A673 (cell line): Measurements from ENCODE around the gene CST2. TPM values are rescaled to one million over a fixed set of nuclear protein-coding genes. Genes with fewer than 3 reads are reported as not detected.
"Not testable (repeated sequence)": the region's sequence is repeated elsewhere in the genome, so short reads cannot be mapped to it uniquely, and the experiment has no call there.

Source experiments
- BruUV-seq: library from RNA; stranded (reverse); fragments of 400-500 nt; replicated peaks from 2 replicates; lab custom pipeline; 2021; lab: Mats Ljungman, UMichigan
- CTCF ChIA-PET: fragments of 300-600 bp; sonication (Branson Sonifier 250); formaldehyde crosslinking; loops from one replicate; lab custom pipeline; 2022; ENCODE audit warnings: antibody characterized with exemption; lab: Charles Lee
- POLR2A ChIA-PET: fragments of 300-600 bp; sonication (Branson Sonifier 250); formaldehyde crosslinking; loops from one replicate; lab custom pipeline; 2022; ENCODE audit warnings: antibody characterized with exemption; ENCODE audit not compliant: low non-redundant PET; lab: Charles Lee
- DNase-seq: peaks from one replicate; pipeline ENCODE4 v3.0.0-alpha.2; 2015; ENCODE audit warnings: low spot score
- H3K27ac ChIP-seq: fragments of 200-600 bp; sonication (generic); 2 replicates; pipeline ENCODE4 v1.5.1; 2016; ENCODE audit warnings: mixed run types, low read depth, mild to moderate bottlenecking, mixed read lengths, antibody characterized with exemption, low read length; ENCODE audit not compliant: poor library complexity, severe bottlenecking
- H3K27me3 ChIP-seq: fragments of 200-600 bp; sonication (generic); replicated peaks from 2 replicates; pipeline ENCODE4 v1.6.1; 2017; ENCODE audit warnings: mixed run types, low read depth, mild to moderate bottlenecking, mixed read lengths, antibody characterized with exemption, low read length; ENCODE audit not compliant: insufficient read depth, poor library complexity
- H3K36me3 ChIP-seq: fragments of 200-600 bp; sonication (generic); 2 replicates; pipeline ENCODE4 v1.6.1; 2016; ENCODE audit warnings: mixed run types, mild to moderate bottlenecking, mixed read lengths, antibody characterized with exemption, low read length; ENCODE audit not compliant: insufficient read depth, poor library complexity, severe bottlenecking
- H3K4me1 ChIP-seq: fragments of 200-600 bp; sonication (generic); 2 replicates; pipeline ENCODE4 v1.6.1; 2017; ENCODE audit warnings: mixed run types, mild to moderate bottlenecking, mixed read lengths, antibody characterized with exemption, low read length; ENCODE audit not compliant: insufficient read depth, poor library complexity, severe bottlenecking
- H3K4me3 ChIP-seq: fragments of 200-600 bp; sonication (generic); 2 replicates; pipeline ENCODE4 v1.5.1; 2016; ENCODE audit warnings: low read depth, mixed run types, mild to moderate bottlenecking, mixed read lengths, low read length; ENCODE audit not compliant: poor library complexity, severe bottlenecking
- H3K9me3 ChIP-seq: fragments of 200-600 bp; sonication (generic); 2 replicates; pipeline ENCODE4 v1.6.1; 2016; ENCODE audit warnings: mixed run types, low read depth, mild to moderate bottlenecking, mixed read lengths, antibody characterized with exemption, low read length; ENCODE audit not compliant: poor library complexity, severe bottlenecking
- EZH2 ChIP-seq: fragments of 200-600 bp; sonication (generic); IDR thresholded peaks from 2 replicates; pipeline ENCODE4 v1.6.1; 2017; ENCODE audit warnings: borderline replicate concordance, low read depth, mild to moderate bottlenecking, mixed read lengths, antibody characterized with exemption, low read length; ENCODE audit not compliant: poor library complexity, severe bottlenecking
- intact Hi-C: fragments of 100-400 bp; cut with micrococcal nuclease; formaldehyde crosslinking; loops from one replicate; pipeline ENCODE4 v1.10.0; 2022; ENCODE audit not compliant: unreplicated experiment
- total RNA-seq: library from RNA; stranded (reverse); gene quantifications from 2 replicates; pipeline ENCODE4 v1.2.3, GENCODE V29; 2021
- TF ChIP-seq, protein P1 (sequence below): fragments of 300-800, 200-600 bp; sonication (generic); conservative IDR thresholded peaks from 2 replicates; pipeline ENCODE4 v1.5.1; 2017; ENCODE audit warnings: low read depth, mild to moderate bottlenecking, antibody characterized with exemption, low read length, moderate library complexity, mixed read lengths

The CST2 gene
- total RNA-seq, 1 experiment from 2014 or later: not detected

DNA sequence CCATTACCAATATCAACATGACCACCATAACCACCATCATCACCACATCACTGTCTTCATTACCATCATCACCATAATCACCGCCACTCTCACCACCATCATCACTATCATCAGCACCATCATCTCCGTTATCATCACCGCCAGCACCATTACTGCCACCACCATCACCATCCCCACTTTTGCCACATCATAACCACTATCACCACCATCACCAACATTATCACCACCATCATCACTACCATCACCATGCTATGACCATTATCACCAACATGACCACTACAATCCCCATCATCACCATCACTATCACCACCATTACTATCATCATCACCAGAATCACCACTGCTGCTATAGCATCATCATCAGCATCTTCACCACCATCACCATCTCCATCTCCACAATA is 25.7 kb downstream of the CST2 start:
- CTCF ChIA-PET: no interaction called here
- peaks cover 2% of the 10 kb centered on the region for H3K27me3 ChIP-seq
- intact Hi-C loops: no loop called here
- POLR2A ChIA-PET: no interaction called here
- DNase-seq: no peak
- no peak overlapping the region for H3K4me3 ChIP-seq
- no peak for TF ChIP-seq EZH2
- TF ChIP-seq, protein P1, sequence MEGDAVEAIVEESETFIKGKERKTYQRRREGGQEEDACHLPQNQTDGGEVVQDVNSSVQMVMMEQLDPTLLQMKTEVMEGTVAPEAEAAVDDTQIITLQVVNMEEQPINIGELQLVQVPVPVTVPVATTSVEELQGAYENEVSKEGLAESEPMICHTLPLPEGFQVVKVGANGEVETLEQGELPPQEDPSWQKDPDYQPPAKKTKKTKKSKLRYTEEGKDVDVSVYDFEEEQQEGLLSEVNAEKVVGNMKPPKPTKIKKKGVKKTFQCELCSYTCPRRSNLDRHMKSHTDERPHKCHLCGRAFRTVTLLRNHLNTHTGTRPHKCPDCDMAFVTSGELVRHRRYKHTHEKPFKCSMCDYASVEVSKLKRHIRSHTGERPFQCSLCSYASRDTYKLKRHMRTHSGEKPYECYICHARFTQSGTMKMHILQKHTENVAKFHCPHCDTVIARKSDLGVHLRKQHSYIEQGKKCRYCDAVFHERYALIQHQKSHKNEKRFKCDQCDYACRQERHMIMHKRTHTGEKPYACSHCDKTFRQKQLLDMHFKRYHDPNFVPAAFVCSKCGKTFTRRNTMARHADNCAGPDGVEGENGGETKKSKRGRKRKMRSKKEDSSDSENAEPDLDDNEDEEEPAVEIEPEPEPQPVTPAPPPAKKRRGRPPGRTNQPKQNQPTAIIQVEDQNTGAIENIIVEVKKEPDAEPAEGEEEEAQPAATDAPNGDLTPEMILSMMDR: no peak
- no peaks in the 10 kb centered on the region for H3K4me1 ChIP-seq
- BruUV-seq: no TSS peak
- H3K9me3 ChIP-seq: no peaks in the 10 kb centered on the region
- no peak overlapping the region for H3K27ac ChIP-seq
- H3K36me3 ChIP-seq: no peaks in the 10 kb centered on the region

DNA sequence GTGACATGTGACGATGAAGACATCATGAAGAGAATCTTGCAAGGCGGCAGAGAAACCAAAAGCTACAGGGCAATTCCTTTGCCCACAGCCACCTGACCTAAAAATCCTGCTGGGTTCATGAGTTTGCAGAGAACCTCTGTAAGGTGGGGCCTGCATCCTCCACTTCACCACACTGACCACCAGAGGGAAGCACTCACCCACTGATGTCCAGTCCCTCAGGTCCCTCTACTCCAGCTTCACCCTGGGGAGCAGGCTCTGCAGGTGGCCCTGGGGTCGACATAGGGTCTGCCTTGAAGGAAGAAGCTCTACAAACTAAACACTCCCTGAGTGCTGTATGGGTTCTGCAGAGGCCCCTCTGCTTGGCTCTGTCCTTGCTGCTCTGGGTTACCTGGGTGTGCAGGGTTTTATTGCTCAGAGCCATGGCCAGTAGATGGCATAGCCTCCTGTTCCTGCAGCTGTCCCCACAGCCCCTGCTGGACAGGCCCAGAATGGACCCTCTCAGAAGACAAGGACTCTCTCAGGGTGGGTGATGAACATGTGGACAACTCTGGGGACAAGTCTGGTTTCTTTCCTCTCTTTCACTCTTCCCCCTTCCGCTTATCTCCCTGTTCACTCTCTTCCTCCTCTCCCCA is 27.2 kb downstream of the CST2 start:
- POLR2A ChIA-PET, H3K36me3 ChIP-seq, BruUV-seq, H3K27ac ChIP-seq, H3K4me3 ChIP-seq, H3K27me3 ChIP-seq, H3K4me1 ChIP-seq, H3K9me3 ChIP-seq: not testable (repeated sequence)
- intact Hi-C loops: loop anchor here (10.0 kb wide), 1 partner anchor 195 kb away; no protein-coding TSS in a partner anchor
- CTCF ChIA-PET: interaction anchor here (0.7 kb wide), 1 partner anchor 66 kb away, joined by 12 read pairs; no protein-coding TSS in a partner anchor
- DNase-seq: peak; percentile 13
- TF ChIP-seq, protein P1: peak; percentile 56

DNA sequence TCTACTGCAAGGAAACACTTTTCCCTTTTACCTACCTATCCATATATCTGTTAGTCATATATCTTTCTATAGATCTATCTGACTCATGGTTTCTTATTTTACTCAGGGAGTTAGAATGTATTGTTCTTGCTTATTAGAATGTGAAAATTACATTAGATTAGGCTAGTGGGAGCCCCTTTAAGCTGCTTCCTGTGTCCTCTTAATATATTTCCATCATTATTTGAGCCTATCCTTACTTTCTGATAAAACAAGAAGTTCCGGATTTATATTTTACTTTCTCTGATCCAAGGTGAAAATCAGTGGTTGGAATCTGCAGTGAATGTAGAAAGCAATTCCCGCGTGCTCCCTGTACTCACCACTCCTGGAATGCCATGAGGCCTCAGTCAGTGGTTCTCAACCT is 31.0 kb downstream of the CST2 start:
- H3K27me3 ChIP-seq: peaks cover 3% of the 10 kb centered on the region
- H3K36me3 ChIP-seq: no peaks in the 10 kb centered on the region
- no peaks in the 10 kb centered on the region for H3K4me1 ChIP-seq
- intact Hi-C loops: loop anchor here (10.0 kb wide), 1 partner anchor 199 kb away; no protein-coding TSS in a partner anchor
- BruUV-seq: no TSS peak
- DNase-seq: no peak
- POLR2A ChIA-PET: no interaction called here
- TF ChIP-seq, protein P1: no peak
- no peak for TF ChIP-seq EZH2
- no peaks in the 10 kb centered on the region for H3K9me3 ChIP-seq
- no peak overlapping the region for H3K27ac ChIP-seq
- no peak overlapping the region for H3K4me3 ChIP-seq
- CTCF ChIA-PET: no interaction called here
